NCI-H2107 treated with DMSO at 0.1 percent for 48 hours (cell line): Measurements from ENCODE around the gene KDM2A.
"Not testable (repeated sequence)": the region's sequence is repeated elsewhere in the genome, so short reads cannot be mapped to it uniquely, and the experiment has no call there.

Source experiments
- DNase-seq: peaks from one replicate; lab custom pipeline; 2025; ENCODE audit not compliant: unreplicated experiment; lab: John Stamatoyannopoulos, UW

Gene KDM2A

GRCh38 chr11:67117672-67118180 is 1.3 kb upstream of the KDM2A start:
- peak; percentile 13 for DNase-seq

- DNase-seq, result no peak
Measured at GRCh38 chr11:67118181-67118766, 789 bp upstream of the KDM2A start.

GRCh38 chr11:67119585-67120391 is 725 bp downstream of the KDM2A start:
- DNase-seq, result peak; percentile 13

- no peak for DNase-seq
Measured at GRCh38 chr11:67120456-67120855, 1.4 kb downstream of the KDM2A start.

- peak; percentile 10 for DNase-seq
Measured at GRCh38 chr11:67120881-67121710, 2.0 kb downstream of the KDM2A start.

- not testable (repeated sequence) for DNase-seq
Measured at GRCh38 chr11:67123801-67124200, 4.7 kb downstream of the KDM2A start.

- DNase-seq, result not testable (repeated sequence)
Measured at GRCh38 chr11:67126243-67126642, 7.2 kb downstream of the KDM2A start.

GRCh38 chr11:67126986-67127385 is 7.9 kb downstream of the KDM2A start:
- no peak for DNase-seq

GRCh38 chr11:67130861-67131260 is 11.8 kb downstream of the KDM2A start:
- DNase-seq, result not testable (repeated sequence)

- no peak for DNase-seq
Measured at GRCh38 chr11:67136156-67136555, 17.1 kb downstream of the KDM2A start.

GRCh38 chr11:67138922-67139321 is 19.9 kb downstream of the KDM2A start:
- no peak for DNase-seq

- DNase-seq, result no peak
Measured at GRCh38 chr11:67146516-67147226, 27.6 kb downstream of the KDM2A start.

- no peak for DNase-seq
Measured at GRCh38 chr11:67153971-67154370, 34.9 kb downstream of the KDM2A start.

GRCh38 chr11:67154726-67155125 is 35.7 kb downstream of the KDM2A start:
- DNase-seq, result no peak

- DNase-seq, result no peak
Measured at GRCh38 chr11:67157691-67158090, 38.6 kb downstream of the KDM2A start.

GRCh38 chr11:67158221-67158620 is 39.2 kb downstream of the KDM2A start:
- no peak for DNase-seq

GRCh38 chr11:67160045-67160444 is 41.0 kb downstream of the KDM2A start:
- DNase-seq, result no peak

GRCh38 chr11:67160872-67161783 is 42.1 kb downstream of the KDM2A start:
- DNase-seq, result no peak

- no peak for DNase-seq
Measured at GRCh38 chr11:67163006-67163405, 43.9 kb downstream of the KDM2A start.

GRCh38 chr11:67165623-67166022 is 46.6 kb downstream of the KDM2A start:
- no peak for DNase-seq
